HCT116 (cell line): ENCODE results near the gene CYB561A3. TPM values are rescaled to one million over a fixed set of nuclear protein-coding genes. Genes with fewer than 3 reads are reported as not detected.
A peak's percentile ranks its signal among the peaks of the same experiment; 100 is the strongest.

Experiments used
- ATAC-seq: fragments of 200-7000 bp; cut with Tn5 transposase; 2 replicates; pipeline ENCODE4 v1.9.1; 2020; ENCODE audit warnings: mild to moderate bottlenecking, moderate library complexity
- BruUV-seq: library from RNA; stranded (reverse); fragments of 400-500 nt; replicated peaks from 2 replicates; lab custom pipeline; 2021; lab: Mats Ljungman, UMichigan
- CTCF ChIA-PET: fragments of 300-600 bp; sonication (Branson Sonifier 250); formaldehyde crosslinking; loops from one replicate; lab custom pipeline; 2021; ENCODE audit warnings: antibody characterized with exemption; lab: Charles Lee
- POLR2A ChIA-PET: fragments of 300-600, 350-600 bp; sonication (Branson Sonifier 250); formaldehyde crosslinking; loops from one replicate; lab custom pipeline; 2021; ENCODE audit warnings: antibody characterized with exemption; lab: Charles Lee
- RAD21 ChIA-PET, 2 experiments: fragments of 300-600 bp; sonication (Branson Sonifier 250); formaldehyde crosslinking; loops; one replicate each; lab custom pipeline; 2023; ENCODE audit warnings: low total read pairs in 2 of 2; ENCODE audit not compliant: uncharacterized antibody in 2 of 2, unreplicated experiment in 2 of 2, low non-redundant PET in 1 of 2; lab: Charles Lee
- DNase-seq: peaks from one replicate; pipeline ENCODE4 v3.0.0-alpha.2; 2010; ENCODE audit warnings: low read depth, low spot score
- H2AFZ ChIP-seq: fragments of 200-600 bp; shearing (Covaris generic), sonication (generic); 2 replicates; pipeline ENCODE4 v1.6.1; 2017; ENCODE audit warnings: low read depth, mixed run types, mixed read lengths, antibody characterized with exemption, low read length; ENCODE audit not compliant: poor library complexity, severe bottlenecking
- H3K27ac ChIP-seq: 2 replicates; pipeline ENCODE4 v1.5.1; 2012; ENCODE audit warnings: low read depth, low read length
- H3K27me3 ChIP-seq: fragments of 200-600 bp; sonication (generic); 2 replicates; pipeline ENCODE4 v1.6.1; 2016; ENCODE audit warnings: mixed run types, low read length, mixed read lengths; ENCODE audit not compliant: insufficient read depth
- H3K36me3 ChIP-seq, 2 experiments: fragments of 200-500 bp in 1 of 2; fragments of 200-600 bp in 1 of 2; sonication (Bioruptor generic) in 1 of 2; sonication (generic) in 1 of 2; 2 replicates each; pipeline versions ENCODE4 v1.5.1 to v1.6.1; 2014 to 2016; ENCODE audit warnings: low read length in 2 of 2, inconsistent platforms in 1 of 2, mixed read lengths in 1 of 2, mixed run types in 1 of 2; ENCODE audit not compliant: insufficient read depth in 2 of 2, control insufficient read depth in 1 of 2
- H3K4me1 ChIP-seq, 2 experiments: fragments of 200-600 bp in 1 of 2; sonication (generic) in 1 of 2; 2 replicates each; pipeline versions ENCODE4 v1.5.1 to v1.6.1; 2012 to 2017; ENCODE audit warnings: low read length in 2 of 2, inconsistent platforms in 1 of 2, mild to moderate bottlenecking in 1 of 2, mixed read lengths in 1 of 2, mixed run types in 1 of 2, moderate library complexity in 1 of 2; ENCODE audit not compliant: insufficient read depth in 2 of 2, control insufficient read depth in 1 of 2
- H3K4me2 ChIP-seq: fragments of 200-600 bp; sonication (generic); 2 replicates; pipeline ENCODE4 v1.6.1; 2017; ENCODE audit warnings: mixed run types, low read length, mixed read lengths
- H3K4me3 ChIP-seq, 2 experiments: fragments of 200-600 bp in 1 of 2; sonication (generic) in 1 of 2; replicated peaks in 1 of 2; 2 replicates each; pipeline ENCODE4 v1.5.1; 2011 to 2016; ENCODE audit warnings: low read length in 2 of 2, control low read depth in 1 of 2, low read depth in 1 of 2, mild to moderate bottlenecking in 1 of 2, mixed read lengths in 1 of 2, mixed run types in 1 of 2
- H3K79me2 ChIP-seq: fragments of 200-600 bp; sonication (generic); 2 replicates; pipeline ENCODE4 v1.6.1; 2017; ENCODE audit warnings: mild to moderate bottlenecking, mixed run types, low read length, moderate library complexity, mixed read lengths; ENCODE audit not compliant: insufficient read depth
- H3K9ac ChIP-seq: fragments of 200-600 bp; sonication (generic); 2 replicates; pipeline ENCODE4 v1.6.1; 2016; ENCODE audit warnings: low read length, mixed read lengths
- H3K9me2 ChIP-seq: fragments of 200-600 bp; sonication (generic), shearing (Covaris generic); 2 replicates; pipeline ENCODE4 v1.6.1; 2017; ENCODE audit warnings: mixed run types, mild to moderate bottlenecking, moderate library complexity; ENCODE audit not compliant: insufficient read depth
- H3K9me3 ChIP-seq, 2 experiments: fragments of 200-500 bp in 1 of 2; fragments of 200-600 bp in 1 of 2; sonication (Bioruptor generic) in 1 of 2; sonication (generic) in 1 of 2; 2 replicates each; pipeline ENCODE4 v1.6.1; 2014 to 2017; ENCODE audit warnings: low read length in 2 of 2, mixed read lengths in 2 of 2, inconsistent platforms in 1 of 2, low read depth in 1 of 2, mild to moderate bottlenecking in 1 of 2, mixed run types in 1 of 2, moderate library complexity in 1 of 2; ENCODE audit not compliant: control insufficient read depth in 1 of 2, insufficient read depth in 1 of 2
- H4K20me1 ChIP-seq: fragments of 200-600 bp; sonication (generic), shearing (Covaris generic); 2 replicates; pipeline ENCODE4 v1.6.1; 2017; ENCODE audit warnings: mixed run types, mild to moderate bottlenecking, moderate library complexity; ENCODE audit not compliant: insufficient read depth
- CBX3 ChIP-seq: IDR thresholded peaks from 2 replicates; pipeline ENCODE4 v1.6.1; 2012; ENCODE audit warnings: low read depth
- CEBPB ChIP-seq: IDR thresholded peaks from 2 replicates; pipeline ENCODE4 v1.6.1; 2012; ENCODE audit warnings: low read depth
- EGR1 ChIP-seq: IDR thresholded peaks from 2 replicates; pipeline ENCODE4 v1.6.1; 2012; ENCODE audit warnings: low read depth
- ELF1 ChIP-seq: IDR thresholded peaks from 2 replicates; pipeline ENCODE4 v1.6.1; 2012; ENCODE audit warnings: low read depth, borderline replicate concordance
- EZH2 ChIP-seq: fragments of 200-600 bp; sonication (generic); IDR thresholded peaks from 2 replicates; pipeline ENCODE4 v1.6.1; 2017; ENCODE audit warnings: antibody characterized with exemption, mixed run types
- POLR2A ChIP-seq: IDR thresholded peaks from 2 replicates; pipeline ENCODE4 v1.7.0; 2011; ENCODE audit warnings: borderline replicate concordance; ENCODE audit not compliant: insufficient read depth, insufficient read length; ENCODE audit errors: extremely low read depth
- POLR2AphosphoS5 ChIP-seq: IDR thresholded peaks from 2 replicates; pipeline ENCODE4 v1.6.1; 2011; ENCODE audit warnings: mild to moderate bottlenecking, low read depth, low read length, moderate library complexity
- RAD21 ChIP-seq: IDR thresholded peaks from 2 replicates; pipeline ENCODE4 v1.6.1; 2012; ENCODE audit warnings: low read depth, mild to moderate bottlenecking
- REST ChIP-seq: IDR thresholded peaks from 2 replicates; pipeline ENCODE4 v1.6.1; 2012; ENCODE audit warnings: low read depth
- SP1 ChIP-seq: IDR thresholded peaks from 2 replicates; pipeline ENCODE4 v1.6.1; 2012; ENCODE audit warnings: low read depth
- SRF ChIP-seq: IDR thresholded peaks from 2 replicates; pipeline ENCODE4 v1.6.1; 2012; ENCODE audit warnings: low read depth
- ZFX ChIP-seq: fragments of 450-650 bp; IDR thresholded peaks from 2 replicates; pipeline ENCODE4 v1.6.1; 2017
- intact Hi-C: fragments of 100-400 bp; cut with micrococcal nuclease; formaldehyde crosslinking; loops from 2 replicates; pipeline ENCODE4 v1.10.0; 2022
- total RNA-seq: library from RNA; stranded (reverse); gene quantifications from one replicate; pipeline ENCODE4 v1.2.1, GENCODE V29; 2021; ENCODE audit not compliant: unreplicated experiment

Gene CYB561A3
- total RNA-seq, 1 experiment from 2014 or later, result 34.1 TPM

GRCh38 chr11:61369372-61370348, 8.0 kb upstream of the CYB561A3 start:
- Histone ChIP-seq H3K9me3 (no peaks in the 10 kb centered on the region), H4K20me1 (0 out of 2 replicates have a peak, but pooled peaks cover 5% of the 10 kb centered on the region), H3K27me3 (no peaks in the 10 kb centered on the region), H3K9ac (no peak overlapping the region), H2AFZ (no peak overlapping the region), H3K4me2 (no peak overlapping the region), H3K4me1 (no peaks in the 10 kb centered on the region), H3K36me3 (peaks cover 28 to 35% of the 10 kb centered on the region in 2 experiments), H3K9me2 (no peaks in the 10 kb centered on the region), H3K79me2 (peaks cover 4% of the 10 kb centered on the region; the same call in 1 of the 2 replicates), H3K27ac (no peak overlapping the region), H3K4me3 (no peak overlapping the region)
- no peak for ATAC-seq
- no peak for TF ChIP-seq EZH2
- TF ChIP-seq EGR1, result no peak
- TF ChIP-seq POLR2AphosphoS5, result 0 out of 2 replicates have a peak, but pooled peaks have one; percentile 8
- TF ChIP-seq SP1, result no peak
- BruUV-seq, result no TSS peak
- intact Hi-C loops, result no loop called here
- POLR2A ChIA-PET, result interaction anchor here (1.9 kb wide), 1 partner anchor 8 kb away, joined by 11 read pairs; the partner anchor contains the start of genes CYB561A3 and TMEM138
- CTCF ChIA-PET, result no interaction called here
- no peak for DNase-seq
- RAD21 ChIA-PET, result no interaction called here

GRCh38 chr11:61368646-61369045, 7.0 kb upstream of the CYB561A3 start:
- Histone ChIP-seq H3K4me2 (no peak overlapping the region), H3K9ac (no peak overlapping the region), H3K4me3 (no peak overlapping the region), H3K9me3 (no peaks in the 10 kb centered on the region), H4K20me1 (0 out of 2 replicates have a peak, but pooled peaks cover 5% of the 10 kb centered on the region), H3K27ac (no peak overlapping the region), H3K36me3 (peaks cover 28 to 45% of the 10 kb centered on the region in 2 experiments), H3K4me1 (peaks cover 0 to 3% of the 10 kb centered on the region in 2 experiments; a peak in 2 of 4 replicates), H3K27me3 (no peaks in the 10 kb centered on the region), H2AFZ (no peak overlapping the region), H3K9me2 (no peaks in the 10 kb centered on the region), H3K79me2 (peaks cover 15% of the 10 kb centered on the region)
- intact Hi-C loops, result no loop called here
- BruUV-seq, result no TSS peak
- POLR2A ChIA-PET, result no interaction called here
- RAD21 ChIA-PET, result no interaction called here
- no peak for ATAC-seq
- DNase-seq, result no peak
- CTCF ChIA-PET, result no interaction called here
- no peak for TF ChIP-seq POLR2A
- TF ChIP-seq CBX3, result no peak
- TF ChIP-seq EGR1, result no peak
- no peak for TF ChIP-seq ZFX
- no peak for TF ChIP-seq ELF1
- no peak for TF ChIP-seq SRF
- no peak for TF ChIP-seq RAD21
- no peak for TF ChIP-seq EZH2
- no peak for TF ChIP-seq REST
- no peak for TF ChIP-seq CEBPB
